Measurements from ENCODE around the gene E2F8. TPM values are rescaled to one million over a fixed set of nuclear protein-coding genes. Genes with fewer than 3 reads are reported as not detected.

The E2F8 gene
- total and polyA plus RNA-seq, 8 donors, result 2.3 to 79.7 (median 41.8) TPM

GRCh38 chr11:19232910-19233503, 7.7 kb downstream of the E2F8 start:
- no peak overlapping the region for H3K4me3 ChIP-seq
- TF ChIP-seq CTCF (IDR thresholded peaks at IDR 0.05), result no peak
- DNase-seq (no peak), ATAC-seq (peak; percentile 44)
- H3K36me3 ChIP-seq, result peaks cover 0 to 17% of the 10 kb centered on the region in 2 donors
- no peaks in the 10 kb centered on the region for H3K27me3 ChIP-seq
- no peaks in the 10 kb centered on the region for H3K4me1 ChIP-seq
- H3K9me3 ChIP-seq, result no peaks in the 10 kb centered on the region
- no peak overlapping the region for H3K27ac ChIP-seq
- intact Hi-C loops (cut with DNase I), result no loop called here

DNA sequence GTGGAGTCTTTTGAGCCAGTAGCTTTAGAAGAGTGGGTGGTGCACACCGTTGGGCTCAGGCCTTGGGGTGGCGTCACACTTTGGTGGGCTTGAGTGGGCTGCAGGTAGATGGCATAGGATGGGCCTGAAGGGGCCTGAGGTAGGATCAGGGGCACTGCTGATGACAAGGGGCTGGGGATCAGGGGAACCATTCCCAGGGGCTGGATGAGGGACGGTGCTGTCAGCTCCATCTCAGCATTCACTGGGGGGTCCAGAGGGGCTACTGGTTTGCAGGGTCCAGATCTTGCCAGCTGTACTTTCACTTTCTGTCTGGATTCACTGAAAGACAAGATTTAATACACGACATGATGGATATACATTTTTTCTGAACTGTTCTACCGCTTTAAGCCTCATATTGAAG, 11.1 kb downstream of the E2F8 start:
- Histone ChIP-seq H3K4me1 (no peaks in the 10 kb centered on the region), H3K27ac (no peak overlapping the region), H3K27me3 (no peaks in the 10 kb centered on the region), H3K36me3 (peaks cover 0 to 21% of the 10 kb centered on the region in 2 donors), H3K9me3 (no peaks in the 10 kb centered on the region), H3K4me3 (no peak overlapping the region)
- ATAC-seq (no peak), DNase-seq (no peak)
- TF ChIP-seq CTCF (IDR thresholded peaks at IDR 0.05), result no peak
- intact Hi-C loops (cut with DNase I), result no loop called here

- no peaks in the 10 kb centered on the region for H3K9me3 ChIP-seq
- no peaks in the 10 kb centered on the region for H3K27me3 ChIP-seq
- no peaks in the 10 kb centered on the region for H3K4me1 ChIP-seq
- H3K4me3 ChIP-seq, result no peak overlapping the region
- peaks cover 0 to 19% of the 10 kb centered on the region in 2 donors for H3K36me3 ChIP-seq
- H3K27ac ChIP-seq, result no peak overlapping the region
- intact Hi-C loops (cut with DNase I), result no loop called here
- no peak for ATAC-seq
- no peak for DNase-seq
- no peak for TF ChIP-seq CTCF (IDR thresholded peaks at IDR 0.05)
These were observed 11.8 kb downstream of the E2F8 start for GRCh38 chr11:19228968-19229367.

DNA sequence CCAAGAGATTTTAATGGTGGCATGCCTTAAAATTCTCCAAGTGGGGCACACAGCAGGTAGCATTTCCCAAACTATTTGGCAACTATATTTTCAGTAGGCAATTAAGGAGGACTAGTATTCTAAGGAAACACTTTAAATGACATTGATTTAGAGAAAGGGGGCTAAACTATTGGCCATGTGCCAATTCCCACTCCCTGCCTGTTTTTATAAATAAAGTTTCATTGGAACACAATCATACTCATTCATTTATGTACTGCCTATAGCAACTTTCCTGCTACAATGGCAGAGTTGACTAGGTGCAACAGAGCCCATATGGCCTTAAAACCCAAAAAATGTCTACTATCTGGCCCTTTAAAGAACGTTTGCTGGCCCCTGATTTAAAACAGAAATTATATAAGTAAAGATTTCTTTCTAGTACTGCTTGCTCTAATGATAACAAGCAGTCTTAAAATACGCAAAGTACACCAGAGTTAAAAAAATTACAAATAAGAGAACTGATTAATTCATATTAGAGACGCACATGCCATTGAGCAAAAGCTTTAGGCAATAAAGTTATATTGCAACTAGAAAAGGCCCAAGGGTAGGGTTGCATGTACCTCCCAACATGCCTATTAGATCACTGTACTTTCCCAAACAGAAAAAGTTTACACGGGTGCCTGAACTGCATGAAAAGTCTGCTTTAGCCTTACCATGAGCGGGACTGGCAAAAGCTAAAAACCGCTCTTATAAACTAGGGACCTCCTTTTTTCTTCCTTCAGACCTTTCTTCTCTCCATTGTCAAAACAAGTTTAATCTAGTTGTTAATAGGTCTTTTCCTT, 14.2 kb downstream of the E2F8 start:
- H3K9me3 ChIP-seq, result no peaks in the 10 kb centered on the region
- no peaks in the 10 kb centered on the region for H3K4me1 ChIP-seq
- peaks cover 0 to 27% of the 10 kb centered on the region in 2 donors for H3K36me3 ChIP-seq
- intact Hi-C loops (cut with DNase I), result no loop called here
- DNase-seq, result no peak
- no peak for ATAC-seq
- H3K27me3 ChIP-seq, result no peaks in the 10 kb centered on the region
- no peak overlapping the region for H3K27ac ChIP-seq
- no peak overlapping the region for H3K4me3 ChIP-seq
- no peak for TF ChIP-seq CTCF (IDR thresholded peaks at IDR 0.05)

GRCh38 chr11:19225581-19225980, 15.2 kb downstream of the E2F8 start:
- no peaks in the 10 kb centered on the region for H3K4me1 ChIP-seq
- H3K27me3 ChIP-seq, result no peaks in the 10 kb centered on the region
- ATAC-seq (no peak), DNase-seq (no peak)
- no peak overlapping the region for H3K27ac ChIP-seq
- H3K4me3 ChIP-seq, result no peak overlapping the region
- peaks cover 0 to 27% of the 10 kb centered on the region in 2 donors for H3K36me3 ChIP-seq
- TF ChIP-seq CTCF (IDR thresholded peaks at IDR 0.05), result no peak
- intact Hi-C loops (cut with DNase I), result no loop called here
- no peaks in the 10 kb centered on the region for H3K9me3 ChIP-seq
